Thyroid gland (tissue), 4 donors: ENCODE data around the gene POLR2I. TPM values are rescaled to one million over a fixed set of nuclear protein-coding genes. Genes with fewer than 3 reads are reported as not detected.
A peak's percentile ranks its signal among the peaks of the same experiment; 100 is the strongest.

Experiments used
- DNase-seq, 2 donors: peaks; one replicate each; pipeline ENCODE4 v3.0.0-alpha.2; 2019
- H3K27ac ChIP-seq, 3 donors: fragments of 200-600 bp; sonication (generic); 1 replicate in 2 of 3; 2 replicates in 1 of 3; pipeline ENCODE4 v1.5.1; 2016 to 2019; ENCODE audit warnings: mild to moderate bottlenecking in 1 of 3, moderate library complexity in 1 of 3
- H3K27me3 ChIP-seq: fragments of 200-600 bp; sonication (generic); one replicate; pipeline ENCODE4 v1.5.1; 2019
- H3K36me3 ChIP-seq, 2 donors: fragments of 200-600 bp; sonication (generic); one replicate each; pipeline ENCODE4 v1.5.1; 2016 to 2019
- H3K4me1 ChIP-seq, 2 donors: fragments of 200-600 bp; sonication (generic); one replicate each; pipeline ENCODE4 v1.5.1; 2017 to 2019
- H3K4me3 ChIP-seq, 3 donors: fragments of 200-600 bp; sonication (generic); replicated peaks in 1 of 3; 1 replicate in 2 of 3; 2 replicates in 1 of 3; pipeline ENCODE4 v1.5.1; 2016; ENCODE audit warnings: mild to moderate bottlenecking in 1 of 3
- H3K9me3 ChIP-seq: fragments of 200-600 bp; sonication (generic); one replicate; pipeline ENCODE4 v1.5.1; 2017
- POLR2A ChIP-seq, 2 donors: fragments of 450-650 bp; IDR thresholded peaks; one replicate each; pipeline ENCODE4 v1.6.1; 2017; ENCODE audit warnings: antibody characterized with exemption in 2 of 2, mild to moderate bottlenecking in 2 of 2, moderate library complexity in 1 of 2
- WGBS, 2 donors: methylation state at CpG; one replicate each; pipeline ENCODE4 v1.1.5; 2017; 5-methylcytosine and 5-hydroxymethylcytosine counted together
- intact Hi-C: fragments of 100-400 bp; cut with DNase I; formaldehyde crosslinking; loops from one replicate; pipeline ENCODE4 v1.15.1; 2023
- total RNA-seq, 4 donors: library from RNA; depleted of rRNA; stranded (reverse); fragments of >200 nt; gene quantifications; one replicate each; pipeline ENCODE4 v1.2.3, GENCODE V29; 2016
- TF ChIP-seq, protein P1 (sequence below), 6 experiments: fragments of 200-600 bp in 3 of 6; fragments of 450-650 bp in 3 of 6; sonication (generic) in 3 of 6; IDR thresholded peaks; one replicate each; pipeline ENCODE4 v1.5.1; 2016 to 2019; ENCODE audit warnings: antibody characterized with exemption in 6 of 6, mild to moderate bottlenecking in 2 of 6, inconsistent platforms in 1 of 6, moderate library complexity in 1 of 6

POLR2I gene
- total RNA-seq, 4 donors from 2014 or later = 53.7 to 101 (median 76.9) TPM

- Histone ChIP-seq H3K36me3 (peaks cover 27 to 55% of the 10 kb centered on the region in 2 donors), H3K4me1 (peaks cover 0 to 15% of the 10 kb centered on the region in 2 donors), H3K4me3 (no peak overlapping the region), H3K9me3 (no peaks in the 10 kb centered on the region), H3K27ac (peak overlapping the region in 2 of 3 donors; percentile 30 to 93), H3K27me3 (no peaks in the 10 kb centered on the region)
- peak; percentile 74 to 82 for DNase-seq
- WGBS, 2 donors = 69 to 77% methylated on average over 12 to 13 of the region's 13 CpGs
- intact Hi-C loops = no loop called here
- no peak for TF ChIP-seq POLR2A (IDR thresholded peaks at IDR 0.05)
- TF ChIP-seq, protein P1, sequence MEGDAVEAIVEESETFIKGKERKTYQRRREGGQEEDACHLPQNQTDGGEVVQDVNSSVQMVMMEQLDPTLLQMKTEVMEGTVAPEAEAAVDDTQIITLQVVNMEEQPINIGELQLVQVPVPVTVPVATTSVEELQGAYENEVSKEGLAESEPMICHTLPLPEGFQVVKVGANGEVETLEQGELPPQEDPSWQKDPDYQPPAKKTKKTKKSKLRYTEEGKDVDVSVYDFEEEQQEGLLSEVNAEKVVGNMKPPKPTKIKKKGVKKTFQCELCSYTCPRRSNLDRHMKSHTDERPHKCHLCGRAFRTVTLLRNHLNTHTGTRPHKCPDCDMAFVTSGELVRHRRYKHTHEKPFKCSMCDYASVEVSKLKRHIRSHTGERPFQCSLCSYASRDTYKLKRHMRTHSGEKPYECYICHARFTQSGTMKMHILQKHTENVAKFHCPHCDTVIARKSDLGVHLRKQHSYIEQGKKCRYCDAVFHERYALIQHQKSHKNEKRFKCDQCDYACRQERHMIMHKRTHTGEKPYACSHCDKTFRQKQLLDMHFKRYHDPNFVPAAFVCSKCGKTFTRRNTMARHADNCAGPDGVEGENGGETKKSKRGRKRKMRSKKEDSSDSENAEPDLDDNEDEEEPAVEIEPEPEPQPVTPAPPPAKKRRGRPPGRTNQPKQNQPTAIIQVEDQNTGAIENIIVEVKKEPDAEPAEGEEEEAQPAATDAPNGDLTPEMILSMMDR (IDR thresholded peaks at IDR 0.05) = no peak
Measured at GRCh38 chr19:36149673-36150406, 35.2 kb upstream of the POLR2I start.

DNA sequence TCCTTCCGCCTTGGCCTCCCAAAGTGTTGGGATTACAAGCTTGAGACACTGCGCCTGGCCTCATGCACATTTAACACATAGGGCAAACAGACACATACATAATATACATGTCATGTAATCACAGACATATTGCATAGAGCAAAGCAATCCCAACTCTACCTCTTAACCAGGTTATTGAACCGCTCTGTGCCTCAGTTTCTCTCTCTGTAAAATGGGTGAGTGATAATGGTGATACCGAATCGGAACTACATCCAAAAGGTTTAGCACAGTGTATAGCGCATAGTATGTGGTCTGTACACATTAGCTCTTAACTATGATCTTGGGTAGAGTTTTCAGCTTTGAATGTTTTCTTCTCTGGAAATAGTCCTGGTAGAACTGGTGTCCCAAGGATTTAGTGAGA is 29.9 kb upstream of the POLR2I start:
- WGBS, 2 donors = 98 to 99% methylated on average over 6 of the region's 6 CpGs
- intact Hi-C loops = no loop called here
- TF ChIP-seq POLR2A (IDR thresholded peaks at IDR 0.05) = no peak
- TF ChIP-seq, protein P1 (IDR thresholded peaks at IDR 0.05) = no peak
- H3K4me1 ChIP-seq = peaks cover 0 to 13% of the 10 kb centered on the region in 2 donors
- DNase-seq = no peak
- H3K9me3 ChIP-seq = no peaks in the 10 kb centered on the region
- H3K27me3 ChIP-seq = no peaks in the 10 kb centered on the region
- peaks cover 52 to 60% of the 10 kb centered on the region in 2 donors for H3K36me3 ChIP-seq
- no peak overlapping the region for H3K4me3 ChIP-seq
- no peak overlapping the region for H3K27ac ChIP-seq

DNA sequence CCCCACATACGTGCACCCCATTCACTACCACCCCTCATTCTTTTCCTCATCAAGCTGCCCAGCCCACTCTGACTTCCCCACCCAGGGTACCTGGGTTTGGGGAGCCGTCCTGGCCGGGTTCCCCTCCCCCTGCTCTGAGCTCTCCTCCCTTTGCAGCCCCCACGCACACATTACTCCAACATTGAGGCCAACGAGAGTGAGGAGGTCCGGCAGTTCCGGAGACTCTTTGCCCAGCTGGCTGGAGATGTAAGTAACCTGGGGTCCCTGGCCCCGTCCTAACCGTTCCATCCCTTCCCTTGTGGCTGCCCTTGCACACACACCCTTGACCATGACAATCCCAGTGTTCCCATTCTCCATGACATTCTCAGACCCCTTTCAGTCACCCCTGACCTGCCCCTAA is 27.8 kb upstream of the POLR2I start:
- intact Hi-C loops = no loop called here
- Histone ChIP-seq H3K4me1 (peaks cover 0 to 14% of the 10 kb centered on the region in 2 donors), H3K9me3 (no peaks in the 10 kb centered on the region), H3K4me3 (no peak overlapping the region), H3K27me3 (no peaks in the 10 kb centered on the region), H3K36me3 (peaks cover 41 to 45% of the 10 kb centered on the region in 2 donors), H3K27ac (no peak overlapping the region)
- DNase-seq = no peak
- TF ChIP-seq, protein P1 (IDR thresholded peaks at IDR 0.05) = no peak
- no peak for TF ChIP-seq POLR2A (IDR thresholded peaks at IDR 0.05)
- WGBS, 2 donors = 94% methylated on average over 9 of the region's 9 CpGs

DNA sequence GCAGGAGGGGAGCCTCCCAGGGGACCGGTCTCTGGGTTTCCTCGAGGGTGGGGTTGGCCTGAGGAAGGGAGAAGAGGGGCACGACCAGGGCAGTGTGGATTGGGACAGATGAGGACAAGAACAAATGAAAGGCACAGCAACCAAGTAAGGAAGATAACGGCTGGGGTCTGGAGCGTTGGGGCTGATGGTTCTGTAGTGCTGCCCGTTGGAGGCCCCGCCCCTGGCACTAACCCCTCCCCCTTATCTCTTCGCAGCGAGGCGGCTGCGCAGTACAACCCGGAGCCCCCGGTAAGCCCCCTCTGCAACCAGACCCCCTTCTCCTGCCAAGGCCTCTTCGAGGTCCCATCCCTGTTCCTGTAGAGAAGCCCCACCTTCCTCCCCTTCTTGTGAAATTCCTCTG is 27.4 kb upstream of the POLR2I start:
- no peak for DNase-seq
- Histone ChIP-seq H3K4me1 (peaks cover 3 to 18% of the 10 kb centered on the region in 2 donors), H3K27ac (no peak overlapping the region), H3K27me3 (no peaks in the 10 kb centered on the region), H3K36me3 (peaks cover 37 to 42% of the 10 kb centered on the region in 2 donors), H3K9me3 (no peaks in the 10 kb centered on the region), H3K4me3 (no peak overlapping the region)
- no peak for TF ChIP-seq POLR2A (IDR thresholded peaks at IDR 0.05)
- TF ChIP-seq, protein P1 (IDR thresholded peaks at IDR 0.05) = no peak
- intact Hi-C loops = no loop called here
- WGBS, 2 donors = 94% methylated on average over 14 of the region's 14 CpGs
